ENCODE results near the gene ZNF547.

ZNF547 gene

GRCh38 chr19:57389730-57390598 is 26.6 kb downstream of the ZNF547 start, which contains the start of gene ZNF548:
Gene ZNF548, plus strand, starts transcription at chr19:57389854. Its CDS starts 246 bp downstream, at chr19:57390100.
- peak within 1 kb of the TSS; percentile 91 for H3K4me3 ChIP-seq (ENCODE audit: low read depth, low read length)
- TF ChIP-seq CTCF (IDR thresholded peaks at IDR 0.05; ENCODE audit: low read depth, low read length): 0 out of 2 replicates have a peak, but pooled peaks have one; percentile 15

DNA sequence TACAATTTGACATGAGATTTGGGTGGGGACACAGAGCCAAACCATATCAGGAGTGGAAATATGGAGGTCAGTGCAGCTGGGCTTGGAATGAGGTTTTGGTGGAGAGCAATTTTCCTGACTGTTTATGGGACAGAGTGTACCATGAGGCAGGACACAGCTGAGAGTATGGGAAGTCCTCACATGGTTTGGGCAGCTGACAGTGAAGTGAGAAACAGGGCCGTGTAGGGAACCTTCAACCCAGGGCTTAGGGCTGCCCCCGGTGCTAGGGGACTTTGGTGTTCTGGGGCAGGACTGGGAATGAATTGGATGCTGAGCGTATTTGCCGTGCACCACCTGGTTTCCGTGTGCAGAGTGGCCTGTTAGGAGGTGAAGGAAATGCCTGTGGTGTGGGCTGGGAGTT is 32.4 kb downstream of the ZNF547 start:
- H3K4me3 ChIP-seq (ENCODE audit: low read depth, low read length): no peak overlapping the region
- TF ChIP-seq CTCF (IDR thresholded peaks at IDR 0.05; ENCODE audit: low read depth, low read length): no peak

- no peak overlapping the region for H3K4me3 ChIP-seq (ENCODE audit: low read depth, low read length)
- no peak for TF ChIP-seq CTCF (IDR thresholded peaks at IDR 0.05; ENCODE audit: low read depth, low read length)
These were observed 35.5 kb downstream of the ZNF547 start for GRCh38 chr19:57398868-57399267.

DNA sequence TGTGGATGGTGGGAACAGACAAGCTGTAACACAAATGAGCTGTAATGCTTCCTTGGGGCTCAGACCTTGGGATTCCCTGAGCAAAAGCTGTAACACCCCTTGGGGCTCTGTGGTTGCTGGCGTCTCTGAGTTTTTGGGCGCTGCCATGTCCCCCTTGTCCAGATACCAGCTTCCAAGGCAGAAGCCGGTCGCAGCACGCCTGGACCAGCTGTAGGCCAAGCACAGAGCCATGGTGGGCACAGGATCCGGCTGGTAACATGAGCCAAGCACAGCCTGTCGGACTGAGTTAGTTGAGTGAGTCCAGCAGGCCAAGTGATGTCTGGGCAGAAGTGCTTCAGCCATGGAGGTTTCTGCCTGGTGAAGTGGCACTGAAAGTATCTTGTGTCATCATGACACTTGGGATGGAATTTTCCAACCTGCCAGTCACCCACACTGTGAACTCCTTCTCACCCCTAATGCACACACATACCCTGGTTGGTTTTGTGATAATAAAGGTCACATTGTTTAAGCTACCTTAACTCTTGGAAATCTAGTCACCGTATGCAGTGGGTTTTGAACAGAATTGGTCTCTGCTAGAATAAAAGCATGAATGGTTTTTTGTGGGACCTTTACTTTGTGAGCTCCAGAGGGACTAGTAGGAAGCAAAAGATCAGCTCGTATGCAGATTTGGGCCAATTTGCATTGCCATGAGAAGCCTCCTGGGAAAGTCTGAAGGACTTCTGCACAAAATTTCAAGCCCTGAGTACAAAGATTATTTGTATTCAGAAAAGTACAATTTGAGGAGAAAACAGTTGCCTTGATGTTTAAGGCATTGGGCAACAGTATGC is 40.6 kb downstream of the ZNF547 start:
- no peak for TF ChIP-seq CTCF (IDR thresholded peaks at IDR 0.05; ENCODE audit: low read depth, low read length)
- no peak overlapping the region for H3K4me3 ChIP-seq (ENCODE audit: low read depth, low read length)

- peak; percentile 80 for TF ChIP-seq CTCF (IDR thresholded peaks at IDR 0.05; ENCODE audit: low read depth, low read length)
These were observed 43.3 kb downstream of the ZNF547 start for GRCh38 chr19:57406516-57407123.

GRCh38 chr19:57410877-57411671 is 47.7 kb downstream of the ZNF547 start, which contains the start of gene ZNF17:
Gene ZNF17, plus strand, starts transcription at chr19:57411161. Its CDS starts 2,455 bp downstream, at chr19:57413616.
- TF ChIP-seq CTCF (IDR thresholded peaks at IDR 0.05; ENCODE audit: low read depth, low read length): no peak
- peak within 1 kb of the TSS; percentile 98 for H3K4me3 ChIP-seq (ENCODE audit: low read depth, low read length)

More at GRCh38 chr19:57406516-57407123, 43.3 kb downstream of the ZNF547 start:
- H3K4me3 ChIP-seq (ENCODE audit: low read depth, low read length): no peak overlapping the region

Data from WI38 (cell line).